CD4-positive, alpha-beta T cell treated with Interleukin-6 for 4 hours (primary cell): ENCODE results near the gene STK40.

Experiments used
- DNase-seq: peaks from one replicate; pipeline ENCODE4 v3.0.0-alpha.2; 2020; ENCODE audit warnings: mixed read lengths

The STK40 gene, protein sequence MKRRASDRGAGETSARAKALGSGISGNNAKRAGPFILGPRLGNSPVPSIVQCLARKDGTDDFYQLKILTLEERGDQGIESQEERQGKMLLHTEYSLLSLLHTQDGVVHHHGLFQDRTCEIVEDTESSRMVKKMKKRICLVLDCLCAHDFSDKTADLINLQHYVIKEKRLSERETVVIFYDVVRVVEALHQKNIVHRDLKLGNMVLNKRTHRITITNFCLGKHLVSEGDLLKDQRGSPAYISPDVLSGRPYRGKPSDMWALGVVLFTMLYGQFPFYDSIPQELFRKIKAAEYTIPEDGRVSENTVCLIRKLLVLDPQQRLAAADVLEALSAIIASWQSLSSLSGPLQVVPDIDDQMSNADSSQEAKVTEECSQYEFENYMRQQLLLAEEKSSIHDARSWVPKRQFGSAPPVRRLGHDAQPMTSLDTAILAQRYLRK

DNA sequence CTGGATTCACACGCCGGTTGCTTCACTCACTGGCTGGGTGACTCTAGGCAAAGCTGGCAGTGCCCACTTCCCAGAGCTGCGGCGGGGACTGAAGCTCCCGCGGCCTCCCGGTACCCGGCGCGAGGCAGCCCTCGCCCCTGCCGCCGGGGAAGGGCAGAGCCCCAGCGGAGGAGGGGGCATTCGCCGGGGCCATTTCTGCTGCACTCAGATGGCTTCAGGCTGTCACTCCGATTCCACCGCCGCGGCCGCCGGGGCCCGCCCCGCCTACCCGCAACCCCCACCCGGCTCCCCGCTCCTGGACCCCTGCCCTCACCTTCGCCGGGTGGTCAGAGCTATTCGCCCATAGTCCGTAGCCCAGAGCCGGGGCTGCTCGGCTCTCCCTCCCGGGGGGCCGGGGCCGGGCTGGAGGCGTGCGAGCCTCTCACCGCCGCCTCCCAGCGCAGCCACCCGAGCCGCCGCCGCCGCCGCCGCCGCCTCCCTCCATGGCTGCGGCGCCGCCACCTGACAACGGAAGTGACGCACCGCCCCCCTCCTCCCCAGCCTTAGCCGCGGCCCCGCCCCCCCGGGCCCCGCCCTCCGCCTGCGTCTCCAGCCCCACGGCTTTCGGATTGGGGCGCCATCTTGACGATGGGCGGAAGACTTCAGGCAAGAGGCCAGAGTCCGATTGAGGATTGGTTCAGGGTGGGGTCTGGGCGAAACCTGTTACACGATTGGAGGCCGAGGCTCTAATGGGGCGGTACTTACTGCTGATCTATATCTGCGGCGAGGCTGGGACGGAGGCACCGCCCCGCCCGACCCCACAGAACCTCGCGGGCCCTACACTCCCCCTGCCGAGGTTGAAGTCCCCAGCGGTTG lies at the start of gene STK40:
TSS of gene STK40 (minus strand) at position 515 of the 855 bp plus-strand sequence. CDS start 24,592 bp downstream, outside the sequence.
- DNase-seq: peak; percentile 99

DNA sequence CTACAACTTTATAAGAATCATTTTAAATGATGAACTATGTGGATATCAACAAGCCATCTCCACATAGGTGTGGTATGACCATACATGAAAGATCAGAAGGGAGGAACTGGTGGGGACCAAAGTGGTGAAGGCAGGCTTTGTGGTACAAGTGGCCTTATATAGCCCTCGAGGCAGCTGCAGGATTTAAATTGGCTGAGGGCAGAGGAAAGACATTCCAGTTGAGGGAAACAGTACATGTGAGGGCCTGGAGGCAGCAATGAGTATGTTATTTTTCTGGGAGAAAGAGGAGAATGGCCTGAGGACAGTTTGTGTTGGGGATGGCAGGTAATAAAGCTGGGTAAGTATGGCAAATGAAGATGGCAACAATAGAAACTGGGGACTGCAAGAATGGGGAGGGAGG lies 47.4 kb upstream of the STK40 start:
- no peak for DNase-seq

DNA sequence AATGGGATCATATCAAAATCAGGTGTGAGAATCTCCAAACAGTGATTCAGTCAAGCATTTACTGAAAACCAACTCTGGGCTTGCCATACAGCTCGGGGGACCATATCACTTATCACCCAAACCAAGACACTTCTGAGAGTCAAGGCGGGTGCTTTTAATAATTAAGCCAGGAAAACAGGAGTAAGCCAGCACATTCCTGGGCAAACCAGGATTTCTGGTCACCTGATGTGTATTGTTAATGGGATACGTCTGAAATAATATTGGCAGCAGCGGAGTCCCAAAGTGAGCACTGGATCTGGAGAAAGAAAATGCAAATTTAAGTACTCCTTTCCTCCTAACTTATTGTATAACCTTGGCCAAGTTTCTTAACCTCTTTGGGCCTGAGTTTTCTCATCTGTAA lies 46.9 kb upstream of the STK40 start:
- no peak for DNase-seq

DNA sequence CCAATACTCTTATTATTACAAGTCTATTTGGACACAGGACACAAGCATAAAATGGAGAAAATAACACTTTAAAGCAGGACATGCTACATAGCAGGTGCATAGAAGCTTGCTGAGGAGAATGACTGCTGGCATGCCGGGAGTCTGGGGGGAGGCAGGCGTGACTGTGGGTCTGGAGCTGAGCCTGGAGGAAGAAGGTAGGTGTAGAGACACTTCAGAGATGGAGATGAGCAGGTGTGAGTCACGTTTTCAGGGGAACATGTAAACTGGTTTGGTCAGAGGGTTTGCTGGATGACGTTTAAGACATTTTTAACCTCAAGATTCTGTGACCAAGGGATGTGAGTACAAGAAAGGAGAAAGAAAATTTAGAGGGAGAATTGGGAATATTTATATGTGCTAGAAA lies 40.1 kb upstream of the STK40 start:
- no peak for DNase-seq

DNA sequence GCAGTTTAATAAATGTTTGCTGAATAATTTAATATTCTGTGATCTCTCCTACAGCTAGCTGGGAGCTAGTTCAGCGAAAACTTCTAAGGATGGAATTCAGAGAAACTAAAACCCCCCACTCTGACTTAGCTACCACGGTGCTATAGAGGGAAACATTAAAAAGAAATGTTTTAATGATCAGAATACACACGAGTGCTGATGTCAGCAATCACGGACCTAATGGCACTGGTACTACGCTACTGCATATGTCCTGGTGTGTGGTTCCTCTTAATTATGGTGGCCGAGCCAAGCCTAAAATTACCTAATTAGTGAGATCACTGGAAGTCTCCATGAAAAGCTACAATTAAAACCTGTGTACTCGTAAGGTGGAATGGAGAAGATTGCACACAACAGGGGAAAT lies 35.9 kb upstream of the STK40 start:
- DNase-seq: no peak

DNA sequence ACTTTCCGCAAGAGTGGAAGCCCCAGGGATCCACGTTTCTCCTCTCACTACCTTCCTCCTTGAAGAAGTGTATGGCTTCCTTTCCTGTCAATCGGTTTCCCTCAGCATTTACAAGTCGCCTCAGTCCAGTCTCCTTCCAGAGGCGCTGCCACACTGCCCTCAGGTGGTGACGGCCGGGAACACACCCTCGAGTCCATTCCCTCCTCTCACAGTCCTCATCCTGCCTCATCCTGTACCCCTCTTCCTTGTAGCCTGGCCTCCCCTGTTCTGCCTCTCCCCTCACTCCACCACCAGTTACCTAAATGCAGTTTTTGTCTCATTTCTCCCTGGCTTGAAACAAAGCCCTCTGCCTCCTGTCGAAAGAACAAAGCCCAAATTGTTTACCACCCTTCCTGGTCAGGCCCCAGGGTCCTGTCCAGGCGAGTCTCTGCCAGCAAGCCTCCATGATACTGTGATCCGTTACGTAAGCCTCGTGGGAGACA lies 35.2 kb upstream of the STK40 start:
- DNase-seq: peak; percentile 94

DNA sequence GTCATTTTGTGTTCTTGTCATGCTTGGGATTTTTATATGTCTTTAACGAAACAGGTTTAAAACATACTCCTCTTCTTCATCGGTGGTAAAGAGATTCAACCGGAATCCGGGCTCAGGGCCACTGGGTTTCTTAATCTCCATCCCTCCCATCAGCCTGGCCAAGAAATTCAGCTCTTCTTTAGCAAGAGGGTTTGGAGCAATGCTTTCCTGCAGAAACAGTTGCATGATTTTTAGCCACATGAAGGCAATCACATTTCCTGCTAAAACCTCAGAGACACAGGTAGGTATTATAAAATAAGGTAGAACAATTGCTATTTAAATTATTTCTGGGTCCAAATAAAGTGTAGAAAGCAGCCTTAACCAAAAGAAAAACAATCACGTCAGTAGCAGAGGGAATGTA lies 34.7 kb upstream of the STK40 start:
- DNase-seq: peak; percentile 17

DNA sequence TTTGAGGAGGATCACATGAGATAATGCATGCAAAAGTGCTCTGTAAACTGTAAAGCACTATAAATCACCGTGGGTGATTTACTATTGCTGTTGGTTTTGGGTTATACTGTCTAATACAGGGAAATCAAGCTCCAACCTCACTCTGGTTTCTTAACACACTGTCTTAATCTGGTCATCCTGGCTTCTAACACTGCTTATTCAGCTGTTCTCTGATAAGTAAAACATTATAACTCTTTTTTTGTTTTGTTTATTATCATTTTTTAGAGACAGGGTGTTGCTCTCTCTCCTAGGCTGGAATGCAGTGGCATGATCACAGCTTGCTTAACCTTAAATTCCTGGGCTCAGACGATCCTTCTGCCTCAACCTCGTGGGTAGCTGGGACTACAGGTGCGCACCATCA lies 33.8 kb upstream of the STK40 start:
- DNase-seq: no peak

DNA sequence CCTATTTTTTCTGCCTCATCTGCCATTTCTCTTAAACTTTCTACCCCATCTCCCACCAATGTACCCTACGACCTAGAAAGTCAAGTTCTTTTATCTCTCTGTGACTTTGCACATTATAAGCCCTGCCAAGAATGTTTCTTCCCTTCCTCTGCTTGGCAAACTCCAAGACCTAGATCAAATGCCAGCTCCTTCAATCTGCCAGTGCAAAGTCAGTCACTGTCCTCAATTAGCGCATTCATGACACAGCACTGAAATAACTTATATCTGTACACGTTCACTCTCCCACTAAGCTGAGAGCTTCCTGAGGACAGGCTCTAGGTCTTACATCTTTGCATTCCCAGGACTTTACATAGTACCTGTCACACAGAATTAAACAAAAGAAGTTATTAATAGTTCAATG lies 33.4 kb upstream of the STK40 start:
- no peak for DNase-seq

DNA sequence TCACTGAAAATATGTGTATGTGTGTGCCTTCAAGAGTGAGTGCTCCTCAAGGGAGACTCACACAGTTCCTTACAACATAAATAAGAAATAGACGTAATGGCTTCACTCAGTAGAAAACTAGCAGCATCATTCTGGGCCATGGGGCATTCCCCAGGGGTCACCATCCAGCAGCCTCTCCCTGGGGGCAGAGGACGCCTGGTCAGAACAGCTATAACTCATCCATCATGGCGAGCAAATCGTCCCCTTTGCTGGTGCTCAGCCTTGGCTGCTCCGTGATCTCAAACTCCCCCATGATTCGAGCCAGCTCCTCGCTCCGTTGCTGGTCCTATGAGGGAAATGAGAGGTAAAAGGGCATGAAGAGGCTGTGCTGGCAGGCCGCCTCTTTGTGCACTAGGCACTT lies 32.2 kb upstream of the STK40 start:
- DNase-seq: no peak

DNA sequence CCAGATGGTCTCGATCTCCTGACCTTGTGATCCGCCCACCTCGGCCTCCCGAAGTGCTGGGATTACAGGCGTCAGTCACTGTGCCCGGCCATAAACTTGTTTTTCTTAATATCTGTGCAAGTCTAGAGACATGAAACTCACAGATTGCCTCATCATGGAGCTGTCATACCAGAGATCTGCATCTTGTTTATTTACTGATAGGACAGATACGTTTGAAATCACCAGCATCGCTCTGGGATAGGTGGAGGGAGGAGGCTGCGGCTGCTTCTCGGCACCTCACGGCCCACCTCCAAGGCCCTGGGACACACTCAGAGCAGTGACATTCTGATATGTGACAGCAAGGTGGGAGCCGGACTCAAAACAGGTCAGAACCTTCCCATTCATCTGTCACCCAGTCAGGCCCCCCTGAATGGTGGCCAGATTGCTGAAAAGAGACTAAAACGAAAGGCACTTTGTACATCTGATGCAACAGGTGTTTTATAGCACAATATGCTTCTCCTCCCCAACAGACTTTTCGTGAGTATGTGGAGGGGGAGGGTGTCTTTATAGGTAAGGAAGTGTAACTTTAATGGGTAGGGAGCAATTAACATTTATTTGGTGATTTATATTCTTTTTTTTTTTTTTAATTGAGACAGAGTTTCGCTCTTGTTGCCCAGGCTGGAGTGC lies 30.1 kb upstream of the STK40 start:
- DNase-seq: no peak

DNA sequence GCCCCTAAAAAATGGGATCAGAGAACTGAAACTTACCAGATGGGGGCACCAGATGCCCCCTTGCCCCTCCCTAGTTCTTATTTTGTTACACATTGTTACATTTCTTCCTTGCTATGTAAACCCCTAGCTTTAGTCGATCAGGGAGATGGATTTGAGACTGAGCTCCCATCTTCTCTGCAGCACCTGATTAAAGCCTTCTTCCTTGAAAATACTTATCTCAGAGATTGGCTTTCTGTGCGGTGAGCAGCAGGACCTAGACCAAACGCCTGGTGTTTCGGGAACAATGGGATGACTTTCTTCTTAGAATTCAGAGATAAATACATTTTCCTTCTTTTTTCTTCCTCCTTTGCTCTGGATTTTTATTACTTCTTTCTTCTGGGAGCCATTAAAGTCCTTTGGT lies 28.7 kb upstream of the STK40 start:
- no peak for DNase-seq

DNA sequence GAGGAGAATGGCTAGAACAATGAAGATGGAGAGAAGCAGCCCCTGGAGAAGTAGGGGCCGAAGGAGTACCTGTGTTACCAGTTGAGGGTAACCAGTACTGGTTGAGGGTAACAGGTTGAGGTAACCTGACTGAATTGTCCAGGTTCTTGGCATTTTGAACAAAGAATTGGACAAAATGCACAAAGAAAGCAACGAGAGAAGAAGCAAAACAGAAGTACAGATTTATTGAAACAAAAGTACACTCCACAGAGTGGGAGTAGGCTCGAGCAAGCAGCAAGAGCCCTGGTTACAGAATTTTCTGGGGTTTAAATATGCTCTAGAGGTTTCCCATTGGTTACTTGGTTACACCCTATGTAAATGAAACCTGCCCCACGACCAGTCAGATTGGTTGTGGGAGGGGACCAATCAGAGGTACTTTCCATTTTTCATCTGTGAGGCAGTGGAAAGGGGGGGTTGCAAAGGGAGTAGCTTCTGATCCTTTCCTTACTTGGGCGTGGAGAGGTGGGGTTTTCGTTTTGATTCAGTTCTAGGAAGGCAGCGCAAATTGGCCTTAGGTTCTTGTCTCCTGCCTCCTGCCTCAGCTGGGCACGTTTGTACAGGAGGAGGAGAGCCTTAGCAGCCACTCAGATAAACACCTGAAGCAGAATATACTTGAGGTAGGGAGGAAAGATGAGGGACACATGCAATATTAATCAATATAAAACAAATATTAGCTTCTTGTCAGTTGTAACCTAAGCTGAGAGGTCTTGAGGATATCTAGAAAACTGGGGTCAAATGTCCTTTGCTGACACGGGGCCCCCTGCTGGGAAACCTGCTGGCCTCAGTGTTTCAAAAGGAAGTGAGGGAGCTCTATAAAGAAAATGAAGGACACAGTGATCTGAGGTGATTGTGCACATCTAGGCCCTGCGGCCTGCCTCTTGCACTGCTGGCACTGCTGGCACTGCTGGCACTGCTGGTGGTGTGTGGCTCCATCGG lies 26.2 kb upstream of the STK40 start:
- DNase-seq: peak; percentile 39

DNA sequence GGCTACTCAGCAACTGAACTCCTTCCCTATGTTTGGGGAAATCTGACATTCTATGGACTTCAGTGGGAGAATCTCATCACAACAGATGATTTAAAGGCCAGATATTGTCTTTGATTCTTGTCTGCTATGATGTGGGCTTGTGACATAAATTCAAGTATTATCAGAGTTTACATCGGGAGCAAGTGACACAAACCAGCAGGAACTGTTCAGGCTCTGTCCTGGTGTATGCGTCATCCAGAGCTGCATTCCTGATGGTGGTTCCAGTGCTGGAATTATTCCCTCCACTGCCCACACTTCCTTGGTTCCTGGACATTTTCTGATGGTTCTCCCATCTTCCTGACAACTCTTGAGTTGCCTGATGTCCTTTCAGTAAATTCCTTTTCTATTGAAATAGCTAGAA lies 22.8 kb upstream of the STK40 start:
- DNase-seq: no peak

DNA sequence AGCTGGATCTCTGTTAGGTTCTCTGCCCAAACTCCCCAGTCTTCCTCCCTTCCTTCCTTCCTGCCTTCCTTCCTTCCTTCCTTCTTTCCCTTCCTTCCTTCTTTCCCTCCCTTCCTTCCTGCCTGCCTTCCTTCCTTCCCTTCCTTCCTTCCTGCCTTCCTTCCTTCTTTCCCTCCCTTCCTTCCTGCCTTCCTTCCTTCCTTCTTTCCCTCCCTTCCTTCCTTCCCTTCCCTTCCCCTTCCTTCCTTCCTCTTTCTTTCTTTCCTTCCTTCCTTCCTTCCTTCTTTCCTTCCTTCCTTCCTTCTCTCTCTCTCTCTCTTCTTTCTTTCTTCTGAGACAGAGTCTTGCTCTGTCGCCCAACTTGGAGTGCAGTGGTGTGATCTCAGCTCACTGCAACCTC lies 20.7 kb upstream of the STK40 start:
- DNase-seq: no peak

DNA sequence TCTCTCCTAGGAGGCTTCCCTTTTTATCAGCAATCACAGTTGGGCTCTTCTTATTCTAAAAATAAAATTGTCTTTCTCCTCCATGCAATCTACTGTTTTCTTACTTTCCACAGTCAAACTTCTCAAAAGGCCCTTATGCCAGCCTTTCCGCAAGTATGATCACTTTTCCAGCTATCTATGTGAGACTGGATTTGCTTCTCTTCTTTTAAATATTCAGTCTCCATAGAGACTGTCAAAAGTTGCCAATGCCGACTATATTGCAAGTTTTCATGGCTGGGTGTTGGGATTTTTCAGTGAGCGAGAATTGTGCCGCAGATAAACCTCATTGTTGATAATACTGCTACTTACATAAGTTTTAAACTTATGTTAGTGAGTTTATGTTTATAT lies 16.8 kb upstream of the STK40 start:
- DNase-seq: no peak

DNA sequence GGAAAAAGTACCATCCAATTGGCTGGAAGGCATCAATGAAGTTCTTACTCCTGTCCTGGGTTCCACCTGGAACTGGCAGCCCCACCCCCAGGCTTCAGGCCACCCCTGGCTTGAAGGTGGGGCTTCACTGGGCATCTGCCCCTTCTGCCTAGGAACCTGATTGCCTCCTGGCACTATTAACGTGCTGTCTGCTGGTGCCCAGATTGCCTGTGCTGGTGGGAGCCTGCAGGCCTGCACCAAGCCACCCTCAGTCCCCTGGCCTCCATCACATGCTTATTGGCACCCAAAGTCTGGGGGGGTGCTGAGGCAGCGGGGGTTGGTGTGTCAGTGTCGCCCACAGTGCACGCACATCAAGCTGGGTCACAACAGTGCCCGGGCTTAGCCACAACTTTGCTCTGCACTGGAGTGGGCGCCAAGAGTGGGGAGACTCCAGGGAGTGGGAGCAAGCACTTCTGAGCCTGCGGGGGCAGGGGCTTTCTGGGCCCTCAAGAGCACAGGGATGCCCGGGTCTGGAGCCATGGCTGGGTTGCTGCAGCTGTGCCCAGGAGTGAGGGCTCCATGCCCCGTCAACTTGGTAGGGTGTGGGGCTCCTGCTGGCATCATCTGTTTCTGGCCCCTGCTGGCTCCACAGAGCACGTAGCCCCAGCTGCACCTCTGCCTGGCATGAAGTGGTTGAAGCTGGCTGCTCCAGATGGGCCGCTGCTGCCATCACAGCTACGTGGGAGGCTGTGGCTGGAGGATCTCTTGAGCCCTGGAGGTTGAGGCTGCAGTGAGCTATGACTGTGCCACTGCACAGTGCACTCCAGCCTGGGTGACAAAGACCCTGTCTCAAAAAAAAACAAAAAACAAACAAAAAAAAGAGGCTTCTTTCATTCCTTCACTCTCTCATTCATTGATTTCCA lies 16.1 kb upstream of the STK40 start:
- DNase-seq: no peak

DNA sequence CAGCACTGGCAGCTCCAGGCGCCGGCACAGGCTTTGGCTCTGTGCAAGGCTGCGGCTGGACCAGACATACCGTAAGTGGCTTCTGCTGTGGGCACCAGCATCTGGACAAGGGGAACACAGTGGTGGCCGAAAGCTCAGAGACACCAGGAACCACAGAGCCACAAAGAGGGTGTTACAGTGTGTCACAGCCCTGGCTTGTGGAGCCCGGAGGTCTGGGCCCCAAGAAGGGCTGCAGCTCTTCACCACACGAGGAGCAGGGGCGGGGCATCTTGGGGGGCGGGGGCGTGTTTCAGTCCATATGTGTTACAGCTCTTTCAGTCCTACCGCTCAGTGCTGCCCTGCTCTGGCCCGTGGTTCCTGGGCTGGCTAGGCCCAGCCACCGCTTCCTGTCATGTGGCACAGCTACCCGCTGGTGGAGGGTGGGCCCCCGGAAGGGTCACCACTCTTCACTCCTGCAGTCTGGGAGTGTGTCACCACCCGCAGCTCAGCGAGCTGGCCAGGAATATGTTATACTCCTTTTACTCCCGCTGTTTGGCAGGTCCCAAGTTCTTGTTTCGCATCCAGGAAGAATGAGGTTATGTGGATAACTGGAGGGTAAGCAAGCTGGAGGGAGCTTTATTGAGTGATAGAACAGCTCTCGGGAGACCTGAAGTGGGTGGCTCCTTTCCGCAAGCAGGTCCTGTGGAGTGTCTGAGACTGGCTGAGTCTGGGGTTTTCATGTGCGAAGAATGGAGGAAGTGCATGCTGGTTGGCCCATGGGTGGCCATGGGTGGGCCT lies 15.3 kb upstream of the STK40 start:
- peak; percentile 32 for DNase-seq

DNA sequence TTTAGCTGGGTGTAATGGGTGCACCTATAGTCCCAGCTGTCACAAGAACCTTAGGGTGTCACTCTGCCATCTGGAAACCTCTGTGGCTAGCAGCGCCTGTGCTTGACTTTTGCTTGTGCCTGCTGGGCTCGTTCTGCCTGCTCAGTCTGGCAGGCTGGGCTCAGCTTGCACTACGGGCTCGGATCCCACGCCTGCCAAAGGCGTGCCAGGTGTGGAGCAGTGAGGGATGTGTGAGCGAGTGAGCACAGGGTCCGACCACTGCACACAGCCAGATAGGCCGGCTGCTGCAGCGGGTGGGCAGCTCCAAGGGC lies 14.7 kb upstream of the STK40 start:
- DNase-seq: no peak

DNA sequence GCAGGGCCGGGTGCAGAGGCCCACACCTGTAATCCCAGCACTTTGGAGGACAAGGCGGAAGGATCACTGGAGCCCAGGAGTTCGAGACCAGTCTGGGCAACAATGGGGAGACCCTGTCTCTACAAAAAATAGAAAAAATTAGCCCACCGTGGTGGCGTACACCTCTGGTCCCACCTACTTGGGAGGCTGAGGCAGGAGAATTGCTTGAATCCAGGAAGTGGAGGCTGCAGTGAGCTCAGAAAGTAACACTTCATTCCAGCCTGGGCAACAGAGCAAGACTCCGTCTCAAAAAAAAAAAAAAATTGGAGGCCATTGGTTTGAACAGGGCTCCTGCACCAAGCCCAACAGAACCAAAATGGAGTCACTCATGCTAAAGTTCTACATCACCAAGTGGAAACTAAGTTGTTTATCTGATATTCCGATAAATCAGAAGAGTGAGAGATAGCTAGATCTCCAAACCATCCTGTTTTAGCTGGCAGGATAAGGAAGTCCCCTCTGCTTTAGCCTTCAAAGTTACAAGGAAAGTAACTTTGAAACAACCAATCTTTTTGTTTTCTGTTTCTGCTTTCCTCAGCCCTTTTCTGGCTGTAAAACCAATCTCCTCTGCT lies 12.8 kb upstream of the STK40 start:
- DNase-seq: no peak
